Central memory CD8-positive, alpha-beta T cell (primary cell): ENCODE data around the gene TRIP6.

Source experiments
- ATAC-seq: fragments of 150-1000 bp; cut with Tn5 transposase; replicated peaks from 2 replicates; pipeline ENCODE4 v1.10.0; 2022; ENCODE audit warnings: mild to moderate bottlenecking, moderate FRiP score, moderate number of reproducible peaks; ENCODE audit not compliant: poor library complexity, severe bottlenecking; ENCODE audit errors: extremely low read depth
- DNase-seq, 2 donors: peaks; one replicate each; pipeline ENCODE4 v3.0.0; 2021; ENCODE audit warnings: low spot score in 2 of 2
- H3K27ac Mint-ChIP-seq: one replicate; pipeline ENCODE4 v1.8.0; 2022; ENCODE audit warnings: low read depth, mild to moderate bottlenecking, moderate library complexity, mixed read lengths
- H3K27me3 Mint-ChIP-seq: one replicate; pipeline ENCODE4 v1.8.0; 2022; ENCODE audit warnings: mixed read lengths
- H3K36me3 Mint-ChIP-seq: one replicate; pipeline ENCODE4 v1.8.0; 2022; ENCODE audit warnings: mild to moderate bottlenecking, moderate library complexity, mixed read lengths; ENCODE audit not compliant: insufficient read depth
- H3K4me1 Mint-ChIP-seq: one replicate; pipeline ENCODE4 v1.8.0; 2022; ENCODE audit warnings: mixed read lengths
- H3K4me3 Mint-ChIP-seq: one replicate; pipeline ENCODE4 v1.8.0; 2022; ENCODE audit warnings: mild to moderate bottlenecking, moderate library complexity, mixed read lengths
- H3K9me3 Mint-ChIP-seq: one replicate; pipeline ENCODE4 v1.8.0; 2022; ENCODE audit warnings: mixed read lengths

TRIP6 gene

GRCh38 chr7:100867040-100867775, at the start of gene TRIP6:
Gene TRIP6 (plus strand): TSS chr7:100867387. CDS start chr7:100867498, 111 bp downstream.
- Mint-ChIP-seq H3K27ac (peak within 1 kb of the TSS; percentile 55), H3K9me3 (no peaks in the 10 kb centered on the region), H3K36me3 (peaks cover 33% of the 10 kb centered on the region), H3K27me3 (no peaks in the 10 kb centered on the region), H3K4me3 (peak within 1 kb of the TSS; percentile 73), H3K4me1 (peaks cover 9% of the 10 kb centered on the region)
- peak; percentile 58 for ATAC-seq
- DNase-seq, result no peak

- DNase-seq, result no peak
- ATAC-seq, result no peak
- Mint-ChIP-seq H3K36me3 (peaks cover under 1% of the 10 kb centered on the region), H3K4me1 (no peaks in the 10 kb centered on the region), H3K27me3 (peaks cover 10% of the 10 kb centered on the region), H3K27ac (no peak overlapping the region), H3K9me3 (no peaks in the 10 kb centered on the region), H3K4me3 (no peak overlapping the region)
These were observed 48.8 kb upstream of the TRIP6 start for GRCh38 chr7:100818366-100818765.

- Mint-ChIP-seq H3K4me1 (no peaks in the 10 kb centered on the region), H3K27ac (no peak overlapping the region), H3K36me3 (no peaks in the 10 kb centered on the region), H3K27me3 (peaks cover 15% of the 10 kb centered on the region), H3K9me3 (no peaks in the 10 kb centered on the region), H3K4me3 (no peak overlapping the region)
- DNase-seq (no peak), ATAC-seq (no peak)
These were observed 48.4 kb upstream of the TRIP6 start for GRCh38 chr7:100818825-100819224.

- DNase-seq (no peak), ATAC-seq (no peak)
- Mint-ChIP-seq H3K9me3 (no peaks in the 10 kb centered on the region), H3K27me3 (peaks cover 23% of the 10 kb centered on the region), H3K36me3 (no peaks in the 10 kb centered on the region), H3K27ac (no peak overlapping the region), H3K4me1 (no peaks in the 10 kb centered on the region), H3K4me3 (no peak overlapping the region)
These were observed 47.6 kb upstream of the TRIP6 start for GRCh38 chr7:100819586-100819985.

- peaks cover 12% of the 10 kb centered on the region for H3K4me1 Mint-ChIP-seq
- H3K9me3 Mint-ChIP-seq, result no peaks in the 10 kb centered on the region
- no peak overlapping the region for H3K4me3 Mint-ChIP-seq
- ATAC-seq (no peak), DNase-seq (no peak)
- H3K27me3 Mint-ChIP-seq, result peaks cover 48% of the 10 kb centered on the region
- no peaks in the 10 kb centered on the region for H3K36me3 Mint-ChIP-seq
- H3K27ac Mint-ChIP-seq, result no peak overlapping the region
These were observed 44.7 kb upstream of the TRIP6 start for GRCh38 chr7:100822236-100823139.

- DNase-seq (no peak), ATAC-seq (no peak)
- Mint-ChIP-seq H3K4me1 (peaks cover 17% of the 10 kb centered on the region), H3K27me3 (peaks cover 54% of the 10 kb centered on the region), H3K9me3 (no peaks in the 10 kb centered on the region), H3K4me3 (no peak overlapping the region), H3K36me3 (no peaks in the 10 kb centered on the region), H3K27ac (no peak overlapping the region)
These were observed 44.1 kb upstream of the TRIP6 start for GRCh38 chr7:100823140-100823525.

GRCh38 chr7:100823534-100823933, 43.7 kb upstream of the TRIP6 start:
- no peak overlapping the region for H3K27ac Mint-ChIP-seq
- ATAC-seq (no peak), DNase-seq (no peak)
- H3K4me1 Mint-ChIP-seq, result peaks cover 18% of the 10 kb centered on the region
- H3K4me3 Mint-ChIP-seq, result no peak overlapping the region
- H3K9me3 Mint-ChIP-seq, result no peaks in the 10 kb centered on the region
- H3K27me3 Mint-ChIP-seq, result peaks cover 58% of the 10 kb centered on the region
- H3K36me3 Mint-ChIP-seq, result no peaks in the 10 kb centered on the region

GRCh38 chr7:100824499-100825214, 42.5 kb upstream of the TRIP6 start:
- no peak for ATAC-seq
- H3K4me3 Mint-ChIP-seq, result no peak overlapping the region
- peaks cover 18% of the 10 kb centered on the region for H3K4me1 Mint-ChIP-seq
- no peak overlapping the region for H3K27ac Mint-ChIP-seq
- DNase-seq, result no peak
- peaks cover 70% of the 10 kb centered on the region for H3K27me3 Mint-ChIP-seq
- no peaks in the 10 kb centered on the region for H3K9me3 Mint-ChIP-seq
- H3K36me3 Mint-ChIP-seq, result no peaks in the 10 kb centered on the region

GRCh38 chr7:100825215-100825671, 41.9 kb upstream of the TRIP6 start:
- Mint-ChIP-seq H3K36me3 (no peaks in the 10 kb centered on the region), H3K4me1 (peaks cover 18% of the 10 kb centered on the region), H3K27ac (no peak overlapping the region), H3K27me3 (peaks cover 73% of the 10 kb centered on the region), H3K4me3 (no peak overlapping the region), H3K9me3 (no peaks in the 10 kb centered on the region)
- no peak for ATAC-seq
- no peak for DNase-seq

GRCh38 chr7:100825751-100826513, 41.3 kb upstream of the TRIP6 start:
- ATAC-seq, result no peak
- no peaks in the 10 kb centered on the region for H3K36me3 Mint-ChIP-seq
- peaks cover 80% of the 10 kb centered on the region for H3K27me3 Mint-ChIP-seq
- peak overlapping the region; percentile 72 for H3K4me3 Mint-ChIP-seq
- DNase-seq, result no peak
- peaks cover 18% of the 10 kb centered on the region for H3K4me1 Mint-ChIP-seq
- no peak overlapping the region for H3K27ac Mint-ChIP-seq
- H3K9me3 Mint-ChIP-seq, result no peaks in the 10 kb centered on the region

- Mint-ChIP-seq H3K4me3 (peak overlapping the region; percentile 72), H3K27ac (no peak overlapping the region), H3K9me3 (no peaks in the 10 kb centered on the region), H3K27me3 (peaks cover 88% of the 10 kb centered on the region), H3K4me1 (peaks cover 18% of the 10 kb centered on the region), H3K36me3 (no peaks in the 10 kb centered on the region)
- ATAC-seq (no peak), DNase-seq (no peak)
These were observed 40.5 kb upstream of the TRIP6 start for GRCh38 chr7:100826514-100827329.
